ENCODE measurements around the gene ATP10A.
A peak's percentile ranks its signal among the peaks of the same experiment; 100 is the strongest.
"Not testable (repeated sequence)": the region's sequence is repeated elsewhere in the genome, so short reads cannot be mapped to it uniquely, and the experiment has no call there.

Gene ATP10A

GRCh38 chr15:25768271-25768670, 94.9 kb downstream of the ATP10A start:
- no peak for DNase-seq

DNA sequence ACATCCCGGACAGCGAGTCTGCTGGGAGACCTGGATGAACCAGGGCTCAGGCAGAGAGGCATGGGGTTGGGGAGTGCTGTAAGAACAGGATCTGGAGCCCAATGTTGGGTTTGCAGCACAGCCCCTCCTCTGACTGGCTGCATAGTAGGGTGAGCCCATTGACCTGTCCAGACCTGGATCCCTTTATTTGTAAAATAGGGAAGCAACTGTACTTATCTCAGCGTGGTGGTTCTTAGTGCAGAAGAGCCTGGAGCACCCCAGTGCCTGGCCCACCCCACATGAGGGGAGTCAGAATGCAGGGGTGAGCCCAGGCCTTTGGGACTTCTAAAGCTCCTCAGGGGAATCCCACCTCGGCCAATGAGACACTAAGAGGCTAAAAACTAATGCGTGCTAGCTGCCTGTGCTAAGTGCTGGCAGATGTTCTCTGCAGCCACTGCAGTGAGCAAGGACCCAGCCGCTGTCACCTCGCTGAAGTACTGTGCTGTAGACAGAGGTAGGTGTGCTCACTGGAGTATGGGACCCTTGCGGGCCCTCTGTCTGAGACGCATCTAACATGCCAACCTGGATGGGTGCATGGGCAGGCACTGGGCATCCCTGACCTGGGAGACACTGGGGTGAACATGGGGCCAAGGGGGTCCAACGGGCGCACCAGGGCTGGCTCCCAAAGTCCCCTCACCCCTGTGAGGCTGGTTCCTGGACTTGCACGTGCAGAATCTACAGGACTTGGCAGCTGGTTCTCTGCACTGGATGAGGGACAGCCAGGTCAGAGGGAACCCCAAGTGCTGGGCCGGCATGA, 95.6 kb downstream of the ATP10A start:
- no peak for DNase-seq

- DNase-seq = no peak
Measured at GRCh38 chr15:25766417-25766816, 96.7 kb downstream of the ATP10A start.

DNA sequence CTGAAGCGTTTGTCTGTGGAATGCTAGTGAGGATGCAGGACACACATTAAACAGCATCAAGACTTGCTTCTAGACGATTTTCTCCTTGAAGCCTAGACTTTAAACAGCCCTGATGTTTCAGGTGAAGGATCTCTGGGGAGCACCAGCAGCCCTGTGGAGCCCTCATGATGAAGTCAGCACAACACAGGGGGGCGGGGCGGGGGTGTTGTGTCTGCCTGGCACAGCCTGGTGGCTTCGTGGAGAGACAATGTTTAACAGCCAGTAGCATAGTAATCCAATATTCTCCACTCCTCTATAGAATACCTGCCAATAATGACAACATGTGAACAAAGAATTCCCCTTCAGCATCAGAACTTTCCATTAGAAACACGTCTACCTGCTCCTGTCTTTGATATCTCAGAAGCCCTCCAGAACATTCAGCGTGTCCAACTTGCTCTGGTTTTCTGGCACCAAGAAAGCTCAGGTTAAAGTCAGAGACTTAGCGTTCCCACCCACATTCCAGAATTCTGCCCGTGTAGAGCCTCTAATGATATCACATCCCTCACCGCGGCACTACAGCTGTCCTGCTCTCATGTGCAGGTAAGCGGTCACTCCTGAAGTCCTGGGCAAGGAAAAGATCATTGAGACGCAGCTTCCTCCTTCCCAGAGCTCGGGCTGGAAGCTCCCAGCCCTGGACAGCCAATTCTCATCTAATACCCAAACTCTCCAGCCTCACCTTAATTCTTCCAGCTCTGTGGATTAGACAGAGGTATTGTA, 98.0 kb downstream of the ATP10A start:
- no peak for DNase-seq

- no peak for DNase-seq
Measured at GRCh38 chr15:25763954-25764353, 99.2 kb downstream of the ATP10A start.

- DNase-seq = no peak
Measured at GRCh38 chr15:25763331-25763751, 99.8 kb downstream of the ATP10A start.

DNA sequence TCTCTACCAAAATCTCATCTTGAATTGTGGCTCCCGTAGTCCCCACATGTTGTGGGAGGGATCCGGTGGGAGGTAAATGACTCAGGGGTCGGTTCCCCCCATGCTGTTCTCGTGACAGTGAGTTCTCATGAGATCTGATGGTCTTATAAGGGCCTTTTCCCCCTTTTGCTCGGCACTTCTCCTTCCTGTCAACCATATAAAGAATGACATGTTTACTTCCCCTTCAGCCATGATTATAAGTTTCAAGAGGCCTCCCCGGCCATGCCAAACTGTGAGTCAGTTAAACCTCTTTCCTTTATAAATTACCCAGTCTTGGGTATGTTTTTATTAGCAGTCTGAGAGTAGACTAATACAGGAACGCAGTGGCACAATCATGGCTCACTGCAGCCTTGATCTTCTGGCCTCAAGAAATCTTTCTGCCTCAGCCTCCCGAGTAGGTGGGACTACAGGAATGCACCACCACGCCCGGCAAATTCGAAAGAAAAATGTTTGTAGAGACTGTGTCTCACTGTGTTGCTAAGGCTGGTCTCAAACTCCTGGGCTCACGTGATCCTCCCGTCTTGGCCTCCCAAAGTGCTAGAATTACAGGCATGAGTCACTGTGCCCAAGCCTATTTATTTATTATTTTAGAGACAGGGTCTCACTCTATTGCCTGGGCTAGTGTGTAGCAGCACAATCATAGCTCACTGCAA, 101.0 kb downstream of the ATP10A start:
- DNase-seq = no peak

- no peak for DNase-seq
Measured at GRCh38 chr15:25759421-25759820, 103.7 kb downstream of the ATP10A start.

DNA sequence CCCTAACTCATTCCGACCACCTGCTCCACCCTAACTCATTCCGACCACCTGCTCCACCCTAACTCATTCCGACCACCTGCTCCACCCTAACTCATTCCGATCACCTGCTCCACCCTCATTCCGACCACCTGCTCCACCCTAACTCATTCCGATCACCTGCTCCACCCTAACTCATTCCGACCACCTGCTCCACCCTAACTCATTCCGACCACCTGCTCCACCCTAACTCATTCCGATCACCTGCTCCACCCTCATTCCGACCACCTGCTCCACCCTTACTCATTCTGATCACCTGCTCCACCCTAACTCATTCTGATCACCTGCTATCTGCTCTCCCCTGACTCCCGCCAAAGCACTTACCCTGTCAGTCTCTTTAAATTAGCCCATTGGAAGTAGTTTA, 104.5 kb downstream of the ATP10A start:
- DNase-seq = not testable (repeated sequence)

GRCh38 chr15:25743548-25744275, 119.4 kb downstream of the ATP10A start:
- DNase-seq = no peak

DNA sequence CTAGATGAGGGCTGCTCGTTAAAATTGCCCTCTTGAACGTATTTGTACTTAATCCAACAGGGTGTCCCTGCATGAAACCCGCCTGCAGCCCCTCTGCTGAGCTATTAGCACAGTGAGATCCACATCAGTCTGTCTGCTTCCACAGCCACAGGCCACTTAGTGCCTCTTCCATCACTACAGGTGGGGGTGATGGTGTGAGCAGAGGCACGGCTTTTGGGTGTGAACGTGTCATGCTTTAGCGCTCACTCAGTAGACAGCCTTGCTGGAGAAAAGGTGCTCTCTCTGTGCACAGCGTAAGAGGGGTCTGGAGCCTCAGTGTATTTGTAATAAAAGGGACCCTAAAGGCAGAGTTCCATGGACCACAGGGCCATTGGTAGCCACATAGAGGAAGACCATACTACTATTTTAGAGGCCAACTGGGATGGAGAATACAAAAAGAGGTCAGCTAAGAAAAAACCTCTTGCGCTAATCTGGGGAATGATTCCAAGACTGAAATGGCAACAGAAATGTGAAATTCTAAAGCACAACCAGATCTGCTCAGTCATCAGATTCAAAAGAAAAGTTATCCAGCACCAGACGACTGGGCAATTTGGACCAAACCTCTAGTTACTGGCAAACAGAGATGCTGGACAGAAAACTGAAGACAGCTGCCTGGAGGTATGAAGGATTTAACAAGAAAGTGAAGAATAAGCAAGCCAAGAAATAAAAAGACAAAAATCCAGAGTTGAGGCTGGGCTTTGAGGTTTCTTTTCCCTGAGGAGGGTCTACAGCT, 120.2 kb downstream of the ATP10A start:
- no peak for DNase-seq

DNA sequence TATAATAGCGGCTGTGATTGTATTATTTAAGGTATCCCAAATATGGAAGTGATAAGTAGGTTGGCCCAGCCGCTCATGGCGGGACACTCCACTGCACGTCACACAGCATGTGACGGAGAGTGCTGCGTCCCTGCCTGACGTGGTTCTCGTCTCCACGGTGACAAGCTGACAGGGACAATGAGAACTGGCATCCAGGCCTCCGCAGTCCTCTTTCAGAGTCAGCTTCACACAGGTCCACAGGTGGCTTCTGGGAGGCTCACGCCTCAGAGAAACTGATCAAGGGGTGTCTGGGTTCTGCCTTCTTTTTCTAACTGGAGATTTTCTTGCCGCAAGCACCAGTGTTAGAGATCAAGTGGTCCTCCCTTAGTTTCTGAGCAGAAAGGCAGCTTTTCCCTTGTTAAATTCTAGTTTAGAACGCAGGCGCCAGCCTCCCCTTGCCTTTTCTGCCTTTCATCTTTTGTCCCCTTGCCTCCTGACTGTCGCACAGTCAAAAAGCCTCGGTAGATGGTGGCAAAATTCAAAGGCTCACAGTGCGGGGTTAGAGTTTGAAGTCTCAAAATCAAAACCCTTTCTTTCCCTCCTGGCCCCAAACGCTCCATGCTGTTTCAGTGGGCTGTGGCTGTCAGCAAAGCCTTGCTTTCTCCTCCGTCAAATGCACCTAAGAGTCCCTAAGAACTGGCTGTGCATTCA, 120.9 kb downstream of the ATP10A start:
- no peak for DNase-seq

DNA sequence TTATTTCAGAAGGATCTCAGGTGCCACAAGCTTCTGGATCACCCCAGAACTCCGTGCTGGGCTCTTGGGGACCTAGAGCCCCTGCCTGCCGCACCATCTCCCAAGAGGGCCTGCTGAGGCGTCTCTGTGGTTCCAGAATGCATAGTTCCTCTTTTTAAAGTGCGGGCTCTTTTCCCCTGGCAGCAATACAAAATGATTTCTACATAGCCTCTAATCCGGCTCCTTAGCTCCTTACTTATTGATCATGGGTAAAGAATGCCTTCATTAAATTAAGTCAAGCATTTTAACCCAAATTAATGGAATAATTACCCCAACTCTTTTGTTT, 121.9 kb downstream of the ATP10A start:
- DNase-seq = no peak

GRCh38 chr15:25740383-25741255, 122.5 kb downstream of the ATP10A start:
- no peak for DNase-seq

GRCh38 chr15:25739687-25740121, 123.4 kb downstream of the ATP10A start:
- peak; percentile 44 for DNase-seq

- no peak for DNase-seq
Measured at GRCh38 chr15:25738171-25738965, 124.8 kb downstream of the ATP10A start.

- DNase-seq = no peak
Measured at GRCh38 chr15:25737218-25737643, 125.9 kb downstream of the ATP10A start.

DNA sequence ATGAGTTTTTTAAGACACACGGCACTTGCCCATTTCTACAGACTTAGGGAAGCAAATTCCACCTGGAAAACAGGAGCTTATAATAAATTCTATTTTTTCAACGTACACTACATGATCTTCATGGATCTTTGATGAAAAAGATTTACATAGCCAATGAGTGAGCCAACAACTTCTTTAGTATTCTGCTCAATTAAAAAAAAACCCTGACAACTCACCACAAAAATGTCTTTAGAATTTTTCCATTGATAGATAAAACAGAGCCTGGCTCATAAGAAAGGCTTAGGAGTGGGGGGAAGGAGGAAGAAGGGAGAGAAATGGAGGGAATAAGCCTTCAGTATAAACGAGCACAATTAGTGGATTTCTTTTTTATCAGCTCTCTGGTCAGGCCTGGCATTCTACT, 126.7 kb downstream of the ATP10A start:
- DNase-seq = no peak

DNA sequence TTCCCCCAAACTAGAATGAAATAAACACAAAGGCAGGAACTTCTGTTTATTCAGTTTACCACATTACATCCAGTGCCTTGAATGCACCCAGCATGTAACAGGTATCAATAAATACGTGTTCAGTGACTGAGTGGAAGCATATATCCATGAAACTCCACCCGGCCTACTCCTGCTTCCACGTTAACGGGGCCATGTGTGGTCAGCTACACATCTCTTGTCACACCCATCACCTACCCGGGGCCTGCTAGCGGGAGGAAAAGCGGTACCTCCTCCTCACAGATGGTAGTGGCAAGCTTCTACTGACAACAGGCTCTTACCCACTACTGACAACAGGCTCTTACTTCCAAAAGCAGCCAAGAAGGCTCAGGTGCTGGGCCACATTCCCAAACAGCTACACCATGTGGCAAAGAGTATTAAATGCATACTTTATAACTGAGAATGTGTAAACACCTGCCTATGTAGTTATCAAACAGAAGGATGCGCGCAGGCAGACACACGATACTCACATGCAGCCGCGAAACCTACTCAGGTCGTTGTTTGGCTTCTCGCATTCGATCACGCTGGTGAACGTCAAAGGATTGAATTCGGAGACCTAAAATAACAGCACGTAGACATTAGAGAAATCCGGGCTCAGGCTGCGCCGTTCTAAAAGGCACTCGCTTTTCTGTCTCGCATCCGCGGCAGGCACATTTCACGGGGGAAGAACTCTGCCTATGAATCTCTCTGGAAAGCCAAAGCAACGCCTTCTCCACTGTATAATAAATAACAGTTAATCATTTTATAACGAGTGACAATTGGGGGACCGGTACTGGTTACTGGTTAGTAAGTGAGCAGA, 127.4 kb downstream of the ATP10A start:
- DNase-seq = no peak

Measured in activated T-cell treated with anti-CD3 and anti-CD28 coated beads, Interleukin-2, amount 50 U/mL, for 1 hour (primary cell).